ENCODE measurements around the gene RASSF8.
A peak's percentile ranks its signal among the peaks of the same experiment; 100 is the strongest.

The RASSF8 gene

GRCh38 chr12:25993901-25994651, 35.6 kb downstream of the RASSF8 start:
- no peak for DNase-seq

DNA sequence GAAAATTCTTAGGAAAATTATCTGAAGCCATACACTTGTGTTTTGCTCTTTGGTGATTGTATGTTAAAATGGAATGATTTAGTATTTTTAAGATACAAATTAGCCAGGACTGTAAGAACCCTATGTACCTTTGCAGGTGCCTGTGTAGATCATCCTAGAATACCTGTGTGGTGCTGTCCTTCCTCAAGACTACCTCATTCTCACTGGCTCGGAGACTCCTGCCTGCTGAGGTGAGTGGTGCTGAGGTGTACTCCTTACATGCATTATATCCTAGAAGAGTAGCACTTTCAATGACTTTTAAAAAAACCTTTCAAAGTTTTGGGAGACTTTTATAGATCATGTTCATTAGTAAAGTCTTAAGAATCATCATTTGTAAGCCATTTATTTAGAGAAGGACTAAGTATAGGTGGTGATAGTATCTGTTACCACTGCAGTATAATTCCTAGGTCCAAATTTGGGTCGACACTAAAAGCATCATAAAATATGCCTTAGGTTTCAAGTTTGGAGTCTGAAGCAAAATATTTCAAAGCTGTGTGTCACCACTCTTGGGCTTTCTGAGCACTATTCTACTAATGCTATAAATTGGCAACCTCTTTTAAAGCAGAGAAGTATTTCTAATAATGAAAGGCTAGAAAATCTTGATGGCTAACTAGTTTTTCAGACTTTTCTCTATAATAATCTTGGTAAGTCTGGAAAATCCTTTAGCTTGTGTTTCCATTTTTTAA, 36.6 kb downstream of the RASSF8 start:
- DNase-seq: no peak

DNA sequence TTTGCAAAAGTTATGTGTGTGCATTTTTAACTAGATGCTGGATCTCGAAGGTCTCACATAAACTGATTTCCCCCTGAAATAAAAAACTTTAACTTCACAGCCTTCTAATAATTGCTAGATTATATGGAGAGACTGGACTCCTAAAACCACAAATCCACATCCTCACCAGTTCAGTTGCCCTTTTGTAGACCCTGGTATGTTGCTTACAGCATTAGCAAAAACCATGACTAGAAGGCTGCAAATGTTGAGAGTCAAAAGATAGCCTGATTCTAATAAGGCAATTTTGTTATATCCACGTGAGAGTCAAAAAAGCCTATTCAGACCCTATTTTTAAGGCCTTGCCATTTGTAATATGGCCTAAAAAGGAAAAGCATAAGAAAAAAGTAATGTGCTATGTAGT, 37.4 kb downstream of the RASSF8 start:
- no peak for DNase-seq

- no peak for DNase-seq
These were observed 38.2 kb downstream of the RASSF8 start for GRCh38 chr12:25996677-25997076.

GRCh38 chr12:25997201-25997963, 38.9 kb downstream of the RASSF8 start:
- no peak for DNase-seq

DNA sequence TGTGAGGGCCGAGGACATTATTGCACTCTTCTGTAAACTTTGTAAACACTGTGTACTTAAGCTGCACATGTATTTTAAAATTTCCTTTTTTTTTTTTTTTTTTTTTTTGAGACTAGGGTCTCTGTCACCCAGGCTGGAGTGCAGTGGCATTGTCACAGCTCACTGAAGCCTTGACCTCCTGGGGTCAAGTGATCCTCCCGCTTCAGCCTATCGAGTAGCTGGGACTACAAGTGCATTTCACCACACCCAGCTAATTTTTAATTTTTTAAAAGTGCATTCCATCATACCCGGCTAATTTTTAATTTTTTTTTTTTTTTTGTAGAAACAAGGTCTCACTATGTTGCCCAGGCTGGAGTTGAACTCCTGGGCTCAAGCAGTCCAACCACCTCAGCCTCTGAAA, 42.4 kb downstream of the RASSF8 start:
- no peak for DNase-seq

DNA sequence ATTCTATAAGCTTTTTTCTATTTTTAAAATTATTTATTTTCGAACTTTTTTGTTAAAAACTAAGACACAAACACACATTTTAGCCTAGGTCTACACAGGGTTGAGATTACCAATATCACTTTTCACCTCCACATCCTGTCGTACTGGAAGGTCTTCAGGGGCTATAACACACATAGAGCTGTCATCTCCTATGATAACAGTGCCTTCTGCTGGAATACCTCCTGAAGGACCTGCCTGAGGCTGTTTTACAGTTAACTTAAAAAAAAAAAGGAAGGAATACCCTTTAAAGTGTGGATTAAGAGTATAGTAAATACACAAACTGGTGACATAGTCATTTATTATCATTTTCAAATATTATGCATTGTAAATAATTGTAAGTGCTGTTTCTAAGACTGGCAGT, 43.0 kb downstream of the RASSF8 start:
- DNase-seq: no peak

DNA sequence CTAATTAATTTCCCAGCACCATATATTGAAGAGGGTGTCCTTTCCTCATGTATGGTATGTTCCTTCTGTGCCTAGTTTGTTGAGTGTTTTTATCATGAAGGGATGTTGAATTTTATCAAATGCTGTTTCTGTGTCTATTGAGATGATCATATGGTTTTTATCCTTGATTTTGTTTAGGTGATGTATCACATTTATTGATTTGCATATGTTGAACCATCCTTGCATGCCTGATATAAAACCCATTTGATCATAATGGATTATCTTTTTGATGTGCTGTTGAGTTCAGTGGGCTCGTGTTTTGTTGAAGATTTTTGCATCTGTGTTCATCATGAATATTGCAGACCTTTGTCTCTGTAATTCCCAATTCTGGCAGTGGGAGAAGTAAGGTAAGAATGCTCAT, 44.6 kb downstream of the RASSF8 start:
- no peak for DNase-seq

DNA sequence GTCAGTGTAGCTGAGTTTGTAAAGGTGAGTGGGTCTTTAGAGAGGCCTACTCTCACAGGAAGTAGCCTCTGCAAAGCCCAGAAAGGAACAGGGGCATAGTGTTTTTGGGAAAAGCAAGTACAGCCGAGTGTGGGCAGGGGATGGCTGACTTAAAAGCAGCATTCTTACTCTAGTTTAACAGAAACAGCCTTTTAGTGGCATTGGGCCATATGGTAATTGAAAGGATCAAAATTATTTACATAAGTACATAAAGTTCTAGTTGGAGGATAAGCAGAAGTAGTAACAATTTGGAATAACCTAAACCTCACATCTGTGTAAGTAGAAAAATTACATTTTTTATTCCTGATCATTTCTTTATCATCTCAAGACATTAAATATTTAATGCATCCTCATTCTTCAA, 49.1 kb downstream of the RASSF8 start:
- DNase-seq: no peak

- no peak for DNase-seq
These were observed 51.1 kb downstream of the RASSF8 start for GRCh38 chr12:26009593-26009992.

GRCh38 chr12:26010293-26010821, 51.9 kb downstream of the RASSF8 start:
- DNase-seq: no peak

GRCh38 chr12:26011099-26011498, 52.6 kb downstream of the RASSF8 start:
- DNase-seq: no peak

DNA sequence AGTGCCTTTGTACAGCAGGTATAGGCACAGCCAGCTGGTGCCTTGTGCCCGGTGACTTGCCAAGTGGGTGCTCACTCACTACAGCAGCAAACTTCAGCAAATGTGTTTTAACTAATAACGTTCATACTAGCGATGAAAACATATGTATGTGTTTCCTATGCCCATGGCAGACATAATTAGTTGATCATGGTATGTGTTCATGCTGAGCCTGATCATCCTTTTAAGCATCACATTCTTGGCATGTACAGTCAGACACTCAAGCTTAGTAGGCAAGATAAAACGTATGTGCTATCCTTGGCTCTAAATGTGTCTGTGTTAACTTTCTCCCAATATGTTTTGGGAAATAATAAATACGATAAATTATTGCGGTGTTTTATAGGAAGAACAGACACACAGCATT, 55.6 kb downstream of the RASSF8 start:
- DNase-seq: no peak

- DNase-seq: no peak
These were observed 58.0 kb downstream of the RASSF8 start for GRCh38 chr12:26016516-26016915.

DNA sequence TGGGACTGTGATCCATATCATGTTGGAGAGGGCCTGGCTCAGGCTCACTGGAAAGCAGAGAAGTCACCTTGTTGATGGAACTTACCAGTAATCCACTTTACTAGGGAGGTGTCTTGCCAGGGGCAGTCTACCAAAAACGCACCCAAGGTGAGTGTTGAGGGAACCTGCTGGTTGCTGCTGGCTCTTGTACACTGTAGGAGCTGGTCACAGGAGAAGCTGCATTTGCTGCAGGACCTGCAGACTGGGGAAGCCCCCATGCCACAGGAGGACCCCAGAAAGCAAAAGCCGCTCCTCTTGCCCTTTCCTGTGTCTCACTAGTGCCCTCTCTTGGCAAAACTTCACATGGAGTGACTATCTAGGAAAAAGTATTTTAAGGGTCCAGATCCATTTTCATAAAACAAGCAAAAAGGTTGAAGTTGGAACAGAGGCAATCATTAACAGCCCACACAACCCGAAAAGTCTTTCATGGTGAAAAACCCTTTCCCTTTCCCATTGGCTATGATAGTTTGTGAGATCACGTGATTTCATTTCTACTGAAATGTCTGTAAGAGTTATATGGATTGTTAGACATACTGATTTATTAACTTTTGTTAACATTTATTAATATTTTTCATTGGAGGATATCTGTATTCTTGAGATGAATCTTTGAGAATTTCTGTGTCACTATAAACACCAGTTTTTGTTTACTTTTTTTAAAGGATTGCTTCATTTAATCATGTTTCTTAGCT, 59.2 kb downstream of the RASSF8 start:
- DNase-seq: peak; percentile 16 to 50

GRCh38 chr12:26018926-26019325, 60.4 kb downstream of the RASSF8 start:
- DNase-seq: no peak

DNA sequence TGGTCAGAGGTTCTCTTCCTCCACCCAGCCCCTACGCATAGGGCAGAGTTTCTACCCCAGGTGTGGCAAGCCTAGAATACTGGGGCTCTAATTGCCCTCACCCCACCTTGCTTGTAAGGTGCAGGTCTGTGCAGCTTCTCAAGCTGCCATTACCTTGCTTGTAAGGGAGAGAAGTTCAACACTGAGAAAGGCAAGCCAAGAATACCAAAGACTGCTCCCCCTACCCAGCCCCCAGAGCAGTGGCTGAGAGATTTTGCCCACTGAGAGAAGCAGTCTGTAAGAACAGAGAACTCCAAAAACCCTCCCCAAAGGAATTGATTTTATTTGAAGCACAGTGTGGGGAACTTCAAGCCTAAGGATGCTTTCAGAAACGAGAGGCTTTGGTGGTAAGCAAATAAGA, 63.1 kb downstream of the RASSF8 start:
- DNase-seq: no peak

DNA sequence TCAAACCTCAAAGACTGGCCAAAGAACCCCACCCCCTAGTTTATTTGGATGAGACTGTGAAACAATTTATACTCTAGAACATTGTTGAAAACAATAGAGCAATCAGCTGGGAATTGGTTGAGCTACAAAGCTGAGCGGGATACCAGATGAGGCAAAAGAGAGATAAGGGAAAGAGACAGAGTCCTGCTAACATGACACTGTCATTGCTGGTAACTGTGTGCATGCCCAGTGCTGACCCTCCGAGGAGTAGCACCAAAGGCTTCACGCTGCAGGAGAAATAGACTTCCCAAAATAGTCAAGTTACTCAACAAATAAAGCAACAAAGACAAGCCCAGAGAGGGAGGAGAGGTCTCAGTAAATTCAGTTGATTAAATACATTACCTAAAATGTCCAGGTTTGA, 63.6 kb downstream of the RASSF8 start:
- no peak for DNase-seq

- no peak for DNase-seq
These were observed 68.2 kb downstream of the RASSF8 start for GRCh38 chr12:26026713-26027112.

GRCh38 chr12:26027401-26027800, 68.9 kb downstream of the RASSF8 start:
- DNase-seq: no peak

DNA sequence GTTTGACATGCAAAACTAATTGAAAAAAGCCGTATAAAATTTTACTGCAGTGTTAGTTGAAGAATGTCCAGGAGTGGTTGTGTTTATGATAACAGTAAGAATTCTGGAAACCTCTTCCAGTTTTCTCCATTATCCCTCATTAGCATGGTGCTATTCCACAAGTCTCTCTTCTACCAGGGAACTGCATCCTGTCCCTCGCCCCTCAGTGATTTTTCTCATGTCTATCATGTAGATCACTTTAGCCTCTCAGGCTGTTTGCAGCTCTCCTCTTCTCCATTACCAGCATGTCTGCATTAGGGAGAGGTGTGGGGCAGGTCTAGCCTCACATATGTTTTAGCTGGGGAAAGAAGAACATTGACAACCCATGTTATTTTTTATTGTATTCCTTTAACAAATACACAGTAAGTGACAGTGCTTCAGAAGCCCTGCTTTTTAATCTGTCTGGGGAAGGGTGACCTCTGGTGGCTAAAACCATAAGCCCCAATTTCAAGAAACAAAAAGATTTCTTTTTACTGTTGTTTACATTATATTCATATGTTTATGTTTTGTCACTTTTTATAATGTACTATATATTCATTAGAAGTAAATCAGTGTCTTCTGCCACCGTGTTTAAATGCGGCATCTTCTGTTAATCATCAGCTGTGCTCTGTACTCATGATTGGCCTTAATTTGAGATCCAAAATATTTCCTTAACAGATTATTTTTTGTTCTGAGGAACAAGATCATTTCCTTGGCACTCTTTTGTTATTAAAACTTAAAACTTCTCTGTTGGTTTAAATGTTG, 70.7 kb downstream of the RASSF8 start:
- DNase-seq: no peak

- no peak for DNase-seq
These were observed 71.2 kb downstream of the RASSF8 start for GRCh38 chr12:26029736-26030022.
